HepG2 (cell line): ENCODE measurements around the gene PHF13. TPM values are rescaled to one million over a fixed set of nuclear protein-coding genes. Genes with fewer than 3 reads are reported as not detected.
A peak's percentile ranks its signal among the peaks of the same experiment; 100 is the strongest.

Source experiments
- CBX1 ChIP-seq: IDR thresholded peaks from one replicate; pipeline ENCODE4 v1.6.1; 2016; ENCODE audit warnings: antibody characterized with exemption, low read depth
- EED ChIP-seq: sonication (generic); formaldehyde crosslinking; IDR thresholded peaks from 2 replicates; pipeline ENCODE4 v1.5.0; 2020; ENCODE audit warnings: mild to moderate bottlenecking, missing genetic modification reagents
- ETV6 ChIP-seq: sonication (generic); formaldehyde crosslinking; conservative IDR thresholded peaks from 2 replicates; pipeline ENCODE4 v1.4.0; 2020; ENCODE audit warnings: missing genetic modification reagents
- EZH2 ChIP-seq: conservative IDR thresholded peaks from 2 replicates; pipeline ENCODE4 v1.6.1; 2012; ENCODE audit warnings: mild to moderate bottlenecking, low read depth, low read length, moderate library complexity
- GMEB2 ChIP-seq: IDR thresholded peaks from 2 replicates; pipeline ENCODE4 v1.6.1; 2016; ENCODE audit warnings: missing biosample characterization, missing genetic modification reagents, low read depth
- JARID2 ChIP-seq: sonication (generic); formaldehyde crosslinking; IDR thresholded peaks from 2 replicates; pipeline ENCODE4 v1.8.1; 2023; ENCODE audit warnings: missing genetic modification reagents, inconsistent platforms; ENCODE audit not compliant: insufficient replicate concordance
- KLF9 ChIP-seq: IDR thresholded peaks from 2 replicates; pipeline ENCODE4 v1.6.1; 2016; ENCODE audit warnings: low read depth
- MAZ ChIP-seq, 2 experiments: sonication (generic) in 1 of 2; formaldehyde crosslinking in 1 of 2; IDR thresholded peaks; 2 replicates each; pipeline versions ENCODE4 v1.5.0 to v1.6.1; 2012 to 2020; ENCODE audit warnings: low read depth in 2 of 2, mild to moderate bottlenecking in 2 of 2, borderline replicate concordance in 1 of 2, improper control_type of control experiment in 1 of 2, low read length in 1 of 2, missing genetic modification reagents in 1 of 2, moderate library complexity in 1 of 2
- SMC3 ChIP-seq: IDR thresholded peaks from 2 replicates; pipeline ENCODE4 v1.6.1; 2011; ENCODE audit warnings: low read length, improper control_type of control experiment
- YEATS2 ChIP-seq: sonication (generic); formaldehyde crosslinking; IDR thresholded peaks from 2 replicates; pipeline ENCODE4 v1.4.0; 2020; ENCODE audit warnings: missing genetic modification reagents, borderline replicate concordance
- ZBTB46 ChIP-seq: sonication (generic); formaldehyde crosslinking; IDR thresholded peaks from 2 replicates; pipeline ENCODE4 v1.4.0; 2020; ENCODE audit warnings: mild to moderate bottlenecking, missing genetic modification reagents, borderline replicate concordance
- ZHX1 ChIP-seq: sonication (generic); formaldehyde crosslinking; IDR thresholded peaks from 2 replicates; pipeline ENCODE4 v1.8.1; 2022; ENCODE audit warnings: low read depth, mild to moderate bottlenecking, missing genetic modification reagents
- ZNF282 ChIP-seq: fragments of 450-650 bp; IDR thresholded peaks from 2 replicates; pipeline ENCODE4 v1.6.1; 2018; ENCODE audit not compliant: partially characterized antibody
- ZNF367 ChIP-seq: sonication (generic); formaldehyde crosslinking; IDR thresholded peaks from 2 replicates; pipeline ENCODE4 v1.4.0; 2020; ENCODE audit warnings: missing genetic modification reagents, borderline replicate concordance
- ZNF383 ChIP-seq: sonication (generic); formaldehyde crosslinking; IDR thresholded peaks from 2 replicates; pipeline ENCODE4 v1.4.0; 2020; ENCODE audit warnings: missing genetic modification reagents, mild to moderate bottlenecking, borderline replicate concordance
- ZNF510 ChIP-seq: sonication (generic); formaldehyde crosslinking; IDR thresholded peaks from 2 replicates; pipeline ENCODE4 v1.4.0; 2020; ENCODE audit warnings: low read depth, mild to moderate bottlenecking, missing genetic modification reagents
- ZNF576 ChIP-seq: sonication (generic); formaldehyde crosslinking; IDR thresholded peaks from 2 replicates; pipeline ENCODE4 v1.4.0; 2020; ENCODE audit warnings: mild to moderate bottlenecking, missing genetic modification reagents
- ZNF616 ChIP-seq: sonication (generic); formaldehyde crosslinking; IDR thresholded peaks from 2 replicates; pipeline ENCODE4 v1.5.0; 2020; ENCODE audit warnings: low read depth, mild to moderate bottlenecking, missing genetic modification reagents
- ZNF770 ChIP-seq: sonication (generic); formaldehyde crosslinking; IDR thresholded peaks from 2 replicates; pipeline ENCODE4 v1.5.0; 2020; ENCODE audit warnings: mild to moderate bottlenecking, missing genetic modification reagents
- ZNF850 ChIP-seq: sonication (generic); formaldehyde crosslinking; conservative IDR thresholded peaks from 2 replicates; pipeline ENCODE4 v1.9.0; 2021; ENCODE audit warnings: mild to moderate bottlenecking, missing genetic modification reagents
- polyA plus RNA-seq, 8 experiments: library from polyadenylated mRNA; depleted of rRNA in 3 of 8; stranded (reverse) in 7 of 8; unstranded in 1 of 8; fragments of >200 nt; fragmentation: Illumina TruSeq in 4 of 8; extraction: Trizol in 4 of 8; gene quantifications; 2 replicates each; pipeline versions ENCODE4 v1.2.1 to v1.2.3, GENCODE V29; 2011 to 2016; ENCODE audit warnings: low read depth in 4 of 8, missing spikeins in 1 of 8, mixed read lengths in 1 of 8; ENCODE audit not compliant: insufficient read depth in 1 of 8
- total RNA-seq, 5 experiments: library from RNA; depleted of rRNA; stranded (reverse); fragments of >200 nt; fragmentation: Illumina TruSeq; extraction: Trizol; gene quantifications; 2 replicates each; pipeline ENCODE4 v1.2.3, GENCODE V29; 2016; ENCODE audit warnings: low read depth in 1 of 5

Gene PHF13
- total and polyA plus RNA-seq, 2 of the 13 experiments (the other 11 are each of a cell fraction or from before 2014, with no cell fraction given) = 4.7 to 7.4 TPM

- TF ChIP-seq ZNF576 (CRISPR knock-in tag) (no peak), KLF9 (CRISPR knock-in tag) (no peak), ZNF367 (CRISPR knock-in tag) (peak; percentile 24; the same call in 1 of the 2 replicates), ZNF770 (CRISPR knock-in tag) (no peak), CBX1 (peak; percentile 43), MAZ (IDR thresholded peaks at IDR 0.05; ENCODE audit: borderline replicate concordance, low read depth, low read length) (peak; percentile 27; the same call in 1 of the 2 replicates), MAZ (CRISPR knock-in tag; IDR thresholded peaks at IDR 0.05; ENCODE audit: low read depth) (peak; percentile 80), GMEB2 (CRISPR knock-in tag) (no peak), ETV6 (CRISPR knock-in tag) (0 out of 2 replicates have a peak, but pooled peaks have one; percentile 26), YEATS2 (CRISPR knock-in tag) (peak; percentile 14; the same call in 1 of the 2 replicates), ZNF282 (no peak), ZBTB46 (CRISPR knock-in tag) (no peak), ZNF616 (peak; percentile 62), ZNF383 (CRISPR knock-in tag) (no peak), EZH2 (no peak), EED (CRISPR knock-in tag) (no peak), JARID2 (CRISPR knock-in tag) (no peak), ZHX1 (CRISPR knock-in tag) (peak; percentile 12; the same call in 1 of the 2 replicates), ZNF510 (CRISPR knock-in tag) (no peak), ZNF850 (CRISPR knock-in tag) (no peak), SMC3 (no peak)
Measured at GRCh38 chr1:6624710-6625583, 11.4 kb downstream of the PHF13 start, which contains the start of gene THAP3 (continued).
